PC-3 (cell line): ENCODE data around the gene OR4Q2. TPM values are rescaled to one million over a fixed set of nuclear protein-coding genes. Genes with fewer than 3 reads are reported as not detected.

ENCODE experiments used
- ATAC-seq: fragments of 200-7000 bp; cut with Tn5 transposase; 2 replicates; pipeline ENCODE4 v1.9.1; 2020; ENCODE audit warnings: mild to moderate bottlenecking, moderate library complexity
- BruUV-seq: library from RNA; stranded (reverse); fragments of 400-500 nt; replicated peaks from 2 replicates; lab custom pipeline; 2021; lab: Mats Ljungman, UMichigan
- CTCF ChIA-PET: fragments of 300-600 bp; sonication (Branson Sonifier 250); formaldehyde crosslinking; loops from one replicate; lab custom pipeline; 2022; ENCODE audit warnings: antibody characterized with exemption; lab: Charles Lee
- POLR2A ChIA-PET: fragments of 300-600 bp; sonication (Branson Sonifier 250); formaldehyde crosslinking; loops from one replicate; lab custom pipeline; 2022; ENCODE audit warnings: antibody characterized with exemption; ENCODE audit not compliant: unreplicated experiment; lab: Charles Lee
- DNase-seq: peaks from one replicate; pipeline ENCODE4 v3.0.0-alpha.2; 2015
- H2AFZ ChIP-seq: fragments of 300-600 bp; sonication (generic); 2 replicates; pipeline ENCODE4 v1.6.0; 2016; ENCODE audit warnings: antibody characterized with exemption, low read length
- H3F3A ChIP-seq: fragments of 300-600 bp; sonication (generic); one replicate; pipeline ENCODE4 v1.6.0; 2017; ENCODE audit warnings: antibody characterized with exemption, low read length, control low read depth, mild to moderate bottlenecking; ENCODE audit not compliant: unreplicated experiment
- H3K27ac ChIP-seq: fragments of 300-600 bp; sonication (generic); 2 replicates; pipeline ENCODE4 v1.5.1; 2016; ENCODE audit warnings: mild to moderate bottlenecking, low read length
- H3K27me3 ChIP-seq: fragments of 300-600 bp; sonication (generic); 2 replicates; pipeline ENCODE4 v1.6.1; 2016; ENCODE audit warnings: low read length, mixed read lengths
- H3K36me3 ChIP-seq: fragments of 300-600 bp; sonication (generic); 2 replicates; pipeline ENCODE4 v1.6.1; 2016; ENCODE audit warnings: low read depth, mixed run types, low read length, mixed read lengths
- H3K4me1 ChIP-seq: fragments of 300-600 bp; sonication (generic); 2 replicates; pipeline ENCODE4 v1.5.1; 2016; ENCODE audit warnings: low read length; ENCODE audit not compliant: insufficient read depth
- H3K4me2 ChIP-seq: fragments of 300-600 bp; sonication (generic); 2 replicates; pipeline ENCODE4 v1.6.0; 2016; ENCODE audit warnings: low read length
- H3K4me3 ChIP-seq: fragments of 300-600 bp; sonication (generic); 2 replicates; pipeline ENCODE4 v1.5.1; 2016; ENCODE audit warnings: mild to moderate bottlenecking, low read length, mixed read lengths
- H3K79me2 ChIP-seq: fragments of 300-600 bp; sonication (generic); 2 replicates; pipeline ENCODE4 v1.6.1; 2017; ENCODE audit warnings: low read length, mixed read lengths
- H3K9ac ChIP-seq: fragments of 300-600 bp; sonication (generic); 2 replicates; pipeline ENCODE4 v1.6.0; 2016; ENCODE audit warnings: mild to moderate bottlenecking, low read length
- H3K9me2 ChIP-seq: fragments of 300-600 bp; sonication (generic); replicated peaks from 2 replicates; pipeline ENCODE4 v1.6.1; 2016; ENCODE audit warnings: mixed run types, low read length, mixed read lengths
- H3K9me3 ChIP-seq: fragments of 300-600 bp; sonication (generic); 2 replicates; pipeline ENCODE4 v1.6.1; 2016; ENCODE audit warnings: low read length, mixed read lengths
- H4K20me1 ChIP-seq: fragments of 300-600 bp; sonication (generic); 2 replicates; pipeline ENCODE4 v1.6.1; 2016; ENCODE audit warnings: low read length, mixed read lengths
- EZH2 ChIP-seq: fragments of 300-600 bp; sonication (generic); IDR thresholded peaks from one replicate; pipeline ENCODE4 v1.6.1; 2017; ENCODE audit warnings: antibody characterized with exemption, mild to moderate bottlenecking, low read length; ENCODE audit not compliant: unreplicated experiment
- EZH2phosphoT487 ChIP-seq: fragments of 300-600 bp; sonication (generic); IDR thresholded peaks from 2 replicates; pipeline ENCODE4 v1.6.1; 2018; ENCODE audit warnings: mild to moderate bottlenecking, antibody characterized with exemption, low read length, borderline replicate concordance
- intact Hi-C: fragments of 100-400 bp; cut with micrococcal nuclease; formaldehyde crosslinking; loops from 2 replicates; pipeline ENCODE4 v1.9.0; 2023
- total RNA-seq: library from RNA; depleted of rRNA; stranded (reverse); fragments of >200 nt; gene quantifications from 2 replicates; pipeline ENCODE4 v1.2.3, GENCODE V29; 2014
- TF ChIP-seq, protein P1 (sequence below): fragments of 300-600 bp; sonication (generic); conservative IDR thresholded peaks from 2 replicates; pipeline ENCODE4 v1.5.1; 2017; ENCODE audit warnings: antibody characterized with exemption, low read depth, mild to moderate bottlenecking, low read length

The OR4Q2 gene
- total RNA-seq, 1 experiment from 2014 or later: not detected

DNA sequence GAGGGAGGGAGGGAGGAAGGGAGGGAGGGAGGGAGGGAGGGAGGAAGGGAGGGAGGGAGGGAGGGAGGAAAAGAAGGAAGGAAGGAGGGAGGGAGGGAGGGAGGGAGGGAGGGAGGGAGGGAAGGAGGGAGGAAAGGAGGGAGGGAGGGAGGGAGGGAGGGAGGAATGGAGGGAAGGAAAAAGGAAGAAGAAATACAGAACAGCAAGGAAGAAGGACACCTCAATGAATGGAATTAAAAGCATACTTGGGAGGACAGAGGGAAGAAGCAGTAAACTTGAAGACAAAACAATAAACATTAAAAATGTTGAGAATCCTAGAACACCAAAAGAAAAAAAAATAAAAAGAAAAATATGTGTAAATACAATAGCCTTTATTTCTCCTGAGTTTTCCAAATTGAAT, 6.2 kb downstream of the OR4Q2 start:
- Histone ChIP-seq H3K4me1 (no peaks in the 10 kb centered on the region), H4K20me1 (no peaks in the 10 kb centered on the region), H3K4me3 (no peak overlapping the region), H3K9me2 (no peaks in the 10 kb centered on the region), H3F3A (no peaks in the 10 kb centered on the region), H3K9me3 (no peaks in the 10 kb centered on the region), H3K27me3 (peaks cover 10% of the 10 kb centered on the region; the same call in 1 of the 2 replicates), H3K36me3 (no peaks in the 10 kb centered on the region), H3K4me2 (no peak overlapping the region), H2AFZ (no peak overlapping the region), H3K79me2 (no peaks in the 10 kb centered on the region), H3K9ac (no peak overlapping the region), H3K27ac (no peak overlapping the region)
- no peak for ATAC-seq
- POLR2A ChIA-PET: no interaction called here
- no peak for TF ChIP-seq EZH2
- TF ChIP-seq, protein P1, sequence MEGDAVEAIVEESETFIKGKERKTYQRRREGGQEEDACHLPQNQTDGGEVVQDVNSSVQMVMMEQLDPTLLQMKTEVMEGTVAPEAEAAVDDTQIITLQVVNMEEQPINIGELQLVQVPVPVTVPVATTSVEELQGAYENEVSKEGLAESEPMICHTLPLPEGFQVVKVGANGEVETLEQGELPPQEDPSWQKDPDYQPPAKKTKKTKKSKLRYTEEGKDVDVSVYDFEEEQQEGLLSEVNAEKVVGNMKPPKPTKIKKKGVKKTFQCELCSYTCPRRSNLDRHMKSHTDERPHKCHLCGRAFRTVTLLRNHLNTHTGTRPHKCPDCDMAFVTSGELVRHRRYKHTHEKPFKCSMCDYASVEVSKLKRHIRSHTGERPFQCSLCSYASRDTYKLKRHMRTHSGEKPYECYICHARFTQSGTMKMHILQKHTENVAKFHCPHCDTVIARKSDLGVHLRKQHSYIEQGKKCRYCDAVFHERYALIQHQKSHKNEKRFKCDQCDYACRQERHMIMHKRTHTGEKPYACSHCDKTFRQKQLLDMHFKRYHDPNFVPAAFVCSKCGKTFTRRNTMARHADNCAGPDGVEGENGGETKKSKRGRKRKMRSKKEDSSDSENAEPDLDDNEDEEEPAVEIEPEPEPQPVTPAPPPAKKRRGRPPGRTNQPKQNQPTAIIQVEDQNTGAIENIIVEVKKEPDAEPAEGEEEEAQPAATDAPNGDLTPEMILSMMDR: no peak
- no peak for TF ChIP-seq EZH2phosphoT487
- BruUV-seq: no TSS peak
- DNase-seq: no peak
- intact Hi-C loops: no loop called here
- CTCF ChIA-PET: no interaction called here

DNA sequence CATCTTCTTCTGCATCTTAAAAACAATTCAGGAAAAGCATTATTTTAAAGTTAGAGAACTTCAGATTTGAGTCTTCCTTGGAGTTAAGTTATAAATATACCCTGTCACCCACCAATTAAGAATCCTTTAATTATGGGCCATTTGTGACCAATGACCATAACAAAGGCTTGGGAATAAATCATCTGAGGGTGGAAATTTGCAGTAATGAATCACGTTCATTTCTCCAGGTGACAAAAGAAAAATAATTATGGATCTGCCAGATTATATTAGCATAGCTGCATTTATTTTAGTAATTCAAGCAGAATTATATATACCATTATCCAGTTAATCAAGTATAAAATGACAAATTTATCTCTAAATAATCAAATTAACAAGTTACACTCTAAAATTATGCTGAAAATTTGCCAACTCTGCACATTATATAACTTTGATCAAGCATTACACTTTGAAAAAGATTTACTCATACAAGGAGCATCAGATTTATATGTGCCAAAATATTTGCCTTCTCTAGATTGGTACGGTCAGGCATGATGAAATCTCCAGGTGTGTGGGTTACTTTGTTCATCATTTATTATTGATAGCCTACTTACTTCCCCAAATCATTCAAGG, 17.4 kb downstream of the OR4Q2 start, which contains the start of gene OR4K14:
Gene OR4K14, minus strand, starts transcription at position 51 of the 609 bp plus-strand sequence. CDS start 4,114 bp downstream, outside the sequence.
- no TSS peak for BruUV-seq
- CTCF ChIA-PET: no interaction called here
- no peaks in the 10 kb centered on the region for H3K79me2 ChIP-seq
- no peak within 1 kb of the TSS for H3K4me3 ChIP-seq
- H2AFZ ChIP-seq: no peak within 1 kb of the TSS
- intact Hi-C loops: no loop called here
- no peaks in the 10 kb centered on the region for H3K9me2 ChIP-seq
- POLR2A ChIA-PET: no interaction called here
- no peaks in the 10 kb centered on the region for H3K9me3 ChIP-seq
- H3K27me3 ChIP-seq: no peaks in the 10 kb centered on the region
- H3K9ac ChIP-seq: no peak within 1 kb of the TSS
- H3K27ac ChIP-seq: no peak within 1 kb of the TSS
- TF ChIP-seq EZH2 (no peak), EZH2phosphoT487 (no peak)
- TF ChIP-seq, protein P1: no peak
- H3F3A ChIP-seq: no peaks in the 10 kb centered on the region
- no peak for DNase-seq
- H3K4me1 ChIP-seq: no peaks in the 10 kb centered on the region
- no peak within 1 kb of the TSS for H3K4me2 ChIP-seq
- H4K20me1 ChIP-seq: no peaks in the 10 kb centered on the region
- no peak for ATAC-seq
- H3K36me3 ChIP-seq: no peaks in the 10 kb centered on the region

DNA sequence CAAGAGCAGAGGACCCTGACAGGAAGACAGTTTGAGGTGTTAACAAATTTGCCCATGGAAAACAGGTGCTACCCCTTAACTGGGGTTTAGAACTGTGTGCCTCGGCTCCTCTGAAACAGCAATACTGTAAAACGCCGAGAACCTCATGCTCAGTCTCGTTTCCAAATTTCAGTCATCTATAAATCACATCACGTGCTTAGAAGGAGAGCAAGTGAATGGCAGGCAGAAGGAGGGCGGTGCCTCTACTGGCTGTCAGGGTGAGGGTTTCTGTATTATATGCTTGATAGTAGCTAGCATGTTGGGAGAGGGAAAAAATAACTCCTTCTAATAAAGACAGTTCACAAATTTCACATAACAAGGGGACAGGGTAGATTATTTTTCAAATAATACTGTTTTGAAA, 29.1 kb downstream of the OR4Q2 start:
- ChIA-PET POLR2A (no interaction called here), CTCF (no interaction called here)
- H3K9ac ChIP-seq: no peak overlapping the region
- no peaks in the 10 kb centered on the region for H4K20me1 ChIP-seq
- no peaks in the 10 kb centered on the region for H3K4me1 ChIP-seq
- H3K4me2 ChIP-seq: no peak overlapping the region
- TF ChIP-seq EZH2: no peak
- no peak for TF ChIP-seq EZH2phosphoT487
- TF ChIP-seq, protein P1: no peak
- ATAC-seq: no peak
- no peaks in the 10 kb centered on the region for H3K9me3 ChIP-seq
- H3F3A ChIP-seq: no peaks in the 10 kb centered on the region
- H3K9me2 ChIP-seq: no peaks in the 10 kb centered on the region
- peaks cover 10% of the 10 kb centered on the region; the same call in 1 of the 2 replicates for H3K27me3 ChIP-seq
- no peak overlapping the region for H3K27ac ChIP-seq
- no peak overlapping the region for H2AFZ ChIP-seq
- no TSS peak for BruUV-seq
- H3K79me2 ChIP-seq: no peaks in the 10 kb centered on the region
- intact Hi-C loops: no loop called here
- no peak for DNase-seq
- H3K36me3 ChIP-seq: no peaks in the 10 kb centered on the region
- H3K4me3 ChIP-seq: no peak overlapping the region
